ENCODE data around the gene TBX15. TPM values are rescaled to one million over a fixed set of nuclear protein-coding genes. Genes with fewer than 3 reads are reported as not detected.

TBX15 gene
- total RNA-seq, 1 donor from 2014 or later, result not detected

DNA sequence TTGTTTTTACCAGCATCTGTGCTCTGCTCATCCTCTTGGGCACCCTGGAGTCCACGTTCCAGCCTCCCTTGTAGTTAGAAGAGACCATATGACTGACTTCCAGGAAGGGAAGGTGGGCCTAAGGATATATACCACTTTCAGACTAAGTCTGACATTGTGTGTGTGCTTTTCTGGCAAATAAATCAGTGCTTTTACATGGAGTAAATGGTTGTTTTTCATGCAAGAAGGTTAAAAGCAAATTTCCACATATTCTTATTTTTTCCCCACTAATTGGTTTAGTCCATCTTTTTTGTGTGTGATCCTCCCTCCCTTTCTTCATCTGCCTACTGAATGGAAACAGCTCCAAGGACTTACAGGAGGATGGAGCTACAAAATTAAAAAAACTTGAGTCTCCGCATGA, 119.8 kb downstream of the TBX15 start:
- peaks cover 10% of the 10 kb centered on the region for H3K27me3 Mint-ChIP-seq
- no peak overlapping the region for H3K27ac Mint-ChIP-seq
- no peaks in the 10 kb centered on the region for H3K36me3 Mint-ChIP-seq (ENCODE audit: insufficient read depth)
- peaks cover 6% of the 10 kb centered on the region for H3K4me1 Mint-ChIP-seq (ENCODE audit: low read depth)
- TF ChIP-seq, protein P1, sequence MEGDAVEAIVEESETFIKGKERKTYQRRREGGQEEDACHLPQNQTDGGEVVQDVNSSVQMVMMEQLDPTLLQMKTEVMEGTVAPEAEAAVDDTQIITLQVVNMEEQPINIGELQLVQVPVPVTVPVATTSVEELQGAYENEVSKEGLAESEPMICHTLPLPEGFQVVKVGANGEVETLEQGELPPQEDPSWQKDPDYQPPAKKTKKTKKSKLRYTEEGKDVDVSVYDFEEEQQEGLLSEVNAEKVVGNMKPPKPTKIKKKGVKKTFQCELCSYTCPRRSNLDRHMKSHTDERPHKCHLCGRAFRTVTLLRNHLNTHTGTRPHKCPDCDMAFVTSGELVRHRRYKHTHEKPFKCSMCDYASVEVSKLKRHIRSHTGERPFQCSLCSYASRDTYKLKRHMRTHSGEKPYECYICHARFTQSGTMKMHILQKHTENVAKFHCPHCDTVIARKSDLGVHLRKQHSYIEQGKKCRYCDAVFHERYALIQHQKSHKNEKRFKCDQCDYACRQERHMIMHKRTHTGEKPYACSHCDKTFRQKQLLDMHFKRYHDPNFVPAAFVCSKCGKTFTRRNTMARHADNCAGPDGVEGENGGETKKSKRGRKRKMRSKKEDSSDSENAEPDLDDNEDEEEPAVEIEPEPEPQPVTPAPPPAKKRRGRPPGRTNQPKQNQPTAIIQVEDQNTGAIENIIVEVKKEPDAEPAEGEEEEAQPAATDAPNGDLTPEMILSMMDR (IDR thresholded peaks at IDR 0.05; ENCODE audit: unreplicated experiment), result no peak
- H3K4me3 Mint-ChIP-seq (ENCODE audit: low read depth), result no peak overlapping the region
- no peak for DNase-seq (ENCODE audit: low spot score, unreplicated experiment)
- H3K9me3 Mint-ChIP-seq (ENCODE audit: low read depth), result no peaks in the 10 kb centered on the region

DNA sequence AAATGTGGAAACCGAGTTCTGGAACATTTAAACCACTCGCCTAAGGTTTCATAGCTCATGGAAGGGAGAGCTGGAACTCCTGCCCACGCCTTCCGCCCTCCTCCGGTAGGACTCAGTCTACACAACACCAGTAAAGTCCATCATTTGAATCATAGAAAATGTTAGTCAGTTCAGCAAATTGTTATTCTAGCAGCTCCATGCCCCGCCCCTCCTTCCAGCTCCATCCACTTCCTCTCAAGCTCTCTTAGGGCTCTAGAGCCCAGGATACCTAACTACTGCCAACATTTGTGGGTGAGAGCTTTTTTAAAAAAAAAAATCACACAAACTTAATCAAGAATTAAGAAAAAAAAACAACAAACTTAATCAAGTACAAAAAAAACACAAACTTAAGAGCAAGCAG, 121.8 kb downstream of the TBX15 start:
- no peak for DNase-seq (ENCODE audit: low spot score, unreplicated experiment)
- H3K4me3 Mint-ChIP-seq (ENCODE audit: low read depth), result no peak overlapping the region
- H3K9me3 Mint-ChIP-seq (ENCODE audit: low read depth), result no peaks in the 10 kb centered on the region
- TF ChIP-seq, protein P1 (IDR thresholded peaks at IDR 0.05; ENCODE audit: unreplicated experiment), result no peak
- peaks cover 10% of the 10 kb centered on the region for H3K27me3 Mint-ChIP-seq
- H3K36me3 Mint-ChIP-seq (ENCODE audit: insufficient read depth), result no peaks in the 10 kb centered on the region
- H3K4me1 Mint-ChIP-seq (ENCODE audit: low read depth), result peaks cover 1% of the 10 kb centered on the region
- H3K27ac Mint-ChIP-seq, result no peak overlapping the region

DNA sequence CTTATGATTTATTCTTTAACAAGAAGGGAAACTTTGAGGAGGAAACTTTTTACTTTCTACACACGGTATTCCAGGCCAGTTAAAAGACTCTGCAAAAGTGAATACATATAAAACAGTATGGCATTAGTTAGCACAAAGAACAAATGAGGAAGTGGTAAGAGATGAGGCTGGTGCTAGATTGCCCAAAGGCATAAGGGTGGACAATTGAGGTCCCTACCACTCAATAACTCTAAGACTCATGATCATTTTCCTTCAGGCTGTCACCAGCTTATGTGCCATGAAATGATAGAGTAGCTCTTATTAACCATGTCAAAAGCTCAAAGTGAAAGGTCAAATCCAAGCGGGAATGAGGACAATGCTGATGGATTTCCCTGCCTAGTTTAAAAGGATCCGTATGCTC, 124.5 kb downstream of the TBX15 start:
- Mint-ChIP-seq H3K27me3 (no peaks in the 10 kb centered on the region), H3K9me3 (ENCODE audit: low read depth) (peaks cover 2% of the 10 kb centered on the region), H3K27ac (no peak overlapping the region), H3K4me1 (ENCODE audit: low read depth) (no peaks in the 10 kb centered on the region), H3K36me3 (ENCODE audit: insufficient read depth) (no peaks in the 10 kb centered on the region), H3K4me3 (ENCODE audit: low read depth) (no peak overlapping the region)
- no peak for DNase-seq (ENCODE audit: low spot score, unreplicated experiment)
- TF ChIP-seq, protein P1 (IDR thresholded peaks at IDR 0.05; ENCODE audit: unreplicated experiment), result no peak

DNA sequence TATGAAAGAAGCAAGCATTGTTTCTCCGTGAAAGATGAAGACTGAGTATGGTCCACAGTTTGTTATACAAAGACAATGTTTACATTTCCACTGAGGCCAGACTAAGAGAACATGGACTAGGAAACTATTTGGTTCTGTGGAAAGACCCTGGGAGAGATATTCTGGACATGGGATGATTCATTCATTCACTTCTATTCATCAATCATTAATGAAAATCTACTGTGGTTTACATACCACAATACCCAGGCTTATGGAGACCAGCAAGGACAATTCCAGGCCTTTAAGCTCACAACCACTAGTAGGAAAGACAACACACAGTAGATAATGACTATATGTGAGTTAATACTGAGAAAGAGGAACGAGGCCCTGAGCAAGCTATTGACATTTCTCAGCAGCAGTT, 125.4 kb downstream of the TBX15 start:
- TF ChIP-seq, protein P1 (IDR thresholded peaks at IDR 0.05; ENCODE audit: unreplicated experiment), result no peak
- Mint-ChIP-seq H3K27ac (no peak overlapping the region), H3K9me3 (ENCODE audit: low read depth) (peaks cover 3% of the 10 kb centered on the region), H3K27me3 (no peaks in the 10 kb centered on the region), H3K4me1 (ENCODE audit: low read depth) (no peaks in the 10 kb centered on the region), H3K4me3 (ENCODE audit: low read depth) (no peak overlapping the region), H3K36me3 (ENCODE audit: insufficient read depth) (no peaks in the 10 kb centered on the region)
- DNase-seq (ENCODE audit: low spot score, unreplicated experiment), result no peak

DNA sequence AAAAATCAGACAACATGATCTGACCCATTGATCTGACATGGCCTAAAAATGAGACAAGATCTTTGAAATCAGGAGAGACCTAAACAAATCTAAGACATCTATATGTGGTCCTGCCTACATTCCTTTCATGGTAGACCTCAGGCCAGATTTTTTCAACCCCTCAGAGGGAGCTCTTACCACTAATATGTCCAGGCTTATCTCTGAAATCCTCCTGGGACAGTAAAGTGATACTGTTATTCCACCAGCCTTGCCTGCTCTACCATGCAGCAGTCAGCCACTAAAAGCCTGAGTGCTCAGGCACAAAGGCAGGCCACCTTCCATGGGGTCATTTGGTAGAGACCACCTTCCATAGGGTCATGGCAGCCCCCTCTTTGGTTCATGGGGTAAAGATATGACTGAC, 126.9 kb downstream of the TBX15 start:
- Mint-ChIP-seq H3K9me3 (ENCODE audit: low read depth) (peaks cover 3% of the 10 kb centered on the region), H3K27me3 (no peaks in the 10 kb centered on the region), H3K36me3 (ENCODE audit: insufficient read depth) (no peaks in the 10 kb centered on the region), H3K4me1 (ENCODE audit: low read depth) (no peaks in the 10 kb centered on the region), H3K4me3 (ENCODE audit: low read depth) (no peak overlapping the region), H3K27ac (no peak overlapping the region)
- TF ChIP-seq, protein P1 (IDR thresholded peaks at IDR 0.05; ENCODE audit: unreplicated experiment), result no peak
- DNase-seq (ENCODE audit: low spot score, unreplicated experiment), result no peak
